Dermis microvascular lymphatic vessel endothelial cell (primary cell): ENCODE results near the gene SUPT3H. TPM values are rescaled to one million over a fixed set of nuclear protein-coding genes. Genes with fewer than 3 reads are reported as not detected.
"Not testable (repeated sequence)": the region's sequence is repeated elsewhere in the genome, so short reads cannot be mapped to it uniquely, and the experiment has no call there.

Experiments used
- DNase-seq, 2 donors: peaks; one replicate each; pipeline versions ENCODE4 v3.0.0 to v3.0.0-alpha.2; 2010; ENCODE audit warnings: low read depth in 2 of 2
- total RNA-seq: library from RNA; depleted of rRNA; stranded (reverse); fragments of >200 nt; gene quantifications from 2 replicates; pipeline ENCODE4 v1.2.1, GENCODE V29; 2014

Gene SUPT3H
- total RNA-seq, 1 donor from 2014 or later: 2.3 TPM

- no peak for DNase-seq
These were observed 193.7 kb downstream of the SUPT3H start for GRCh38 chr6:45184040-45184439.

GRCh38 chr6:45176373-45176772 lies 201.4 kb downstream of the SUPT3H start:
- not testable (repeated sequence) for DNase-seq

GRCh38 chr6:45175272-45175671 lies 202.5 kb downstream of the SUPT3H start:
- DNase-seq: no peak

GRCh38 chr6:45174045-45174444 lies 203.7 kb downstream of the SUPT3H start:
- no peak for DNase-seq

- DNase-seq: no peak
These were observed 206.4 kb downstream of the SUPT3H start for GRCh38 chr6:45171380-45171779.

- no peak for DNase-seq
These were observed 207.4 kb downstream of the SUPT3H start for GRCh38 chr6:45170309-45170708.

- no peak for DNase-seq
These were observed 207.9 kb downstream of the SUPT3H start for GRCh38 chr6:45169815-45170214.

- no peak for DNase-seq
These were observed 213.6 kb downstream of the SUPT3H start for GRCh38 chr6:45163952-45164766.

- DNase-seq: no peak
These were observed 217.4 kb downstream of the SUPT3H start for GRCh38 chr6:45160305-45160704.

GRCh38 chr6:45156075-45156474 lies 221.7 kb downstream of the SUPT3H start:
- DNase-seq: peak in 1 of 2 donors; percentile 5

GRCh38 chr6:45155341-45155894 lies 222.3 kb downstream of the SUPT3H start:
- no peak for DNase-seq

- DNase-seq: no peak
These were observed 223.1 kb downstream of the SUPT3H start for GRCh38 chr6:45154679-45155078.

- no peak for DNase-seq
These were observed 228.9 kb downstream of the SUPT3H start for GRCh38 chr6:45148711-45149341.

GRCh38 chr6:45148278-45148677 lies 229.5 kb downstream of the SUPT3H start:
- DNase-seq: no peak

- DNase-seq: not testable (repeated sequence)
These were observed 232.1 kb downstream of the SUPT3H start for GRCh38 chr6:45145658-45146057.

- DNase-seq: no peak
These were observed 239.0 kb downstream of the SUPT3H start for GRCh38 chr6:45138765-45139164.

- DNase-seq: no peak
These were observed 241.2 kb downstream of the SUPT3H start for GRCh38 chr6:45136495-45136894.

GRCh38 chr6:45132658-45133294 lies 245.0 kb downstream of the SUPT3H start:
- DNase-seq: peak in 1 of 2 donors; percentile 36

- peak; percentile 15 to 56 for DNase-seq
These were observed 245.7 kb downstream of the SUPT3H start for GRCh38 chr6:45132059-45132458.

- no peak for DNase-seq
These were observed 248.7 kb downstream of the SUPT3H start for GRCh38 chr6:45129051-45129450.

- no peak for DNase-seq
These were observed 250.5 kb downstream of the SUPT3H start for GRCh38 chr6:45127185-45127584.

GRCh38 chr6:45126033-45126432 lies 251.7 kb downstream of the SUPT3H start:
- no peak for DNase-seq
